ENCODE measurements around the gene SUSD4.

The SUSD4 gene

DNA sequence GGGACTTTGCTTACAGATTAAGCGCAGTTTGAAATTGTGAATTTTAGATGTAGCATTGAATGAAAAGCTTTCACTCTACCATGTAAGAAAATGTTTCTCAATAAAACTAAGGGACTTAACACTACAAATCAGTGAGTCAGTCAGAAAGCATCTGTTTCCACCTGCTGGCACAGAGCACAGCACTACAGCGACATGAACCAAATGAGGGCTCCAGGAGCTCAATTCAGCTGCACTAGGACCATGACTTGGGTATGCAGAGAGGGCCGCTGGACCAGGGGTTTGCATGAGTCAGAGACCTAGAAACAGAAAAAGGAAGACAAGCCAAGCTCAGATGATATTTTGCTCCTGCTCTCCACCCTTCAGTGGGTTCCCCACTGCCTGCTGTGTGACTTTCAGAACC is 5.2 kb downstream of the SUSD4 start:
- no peak for DNase-seq (ENCODE audit: low read depth)

DNA sequence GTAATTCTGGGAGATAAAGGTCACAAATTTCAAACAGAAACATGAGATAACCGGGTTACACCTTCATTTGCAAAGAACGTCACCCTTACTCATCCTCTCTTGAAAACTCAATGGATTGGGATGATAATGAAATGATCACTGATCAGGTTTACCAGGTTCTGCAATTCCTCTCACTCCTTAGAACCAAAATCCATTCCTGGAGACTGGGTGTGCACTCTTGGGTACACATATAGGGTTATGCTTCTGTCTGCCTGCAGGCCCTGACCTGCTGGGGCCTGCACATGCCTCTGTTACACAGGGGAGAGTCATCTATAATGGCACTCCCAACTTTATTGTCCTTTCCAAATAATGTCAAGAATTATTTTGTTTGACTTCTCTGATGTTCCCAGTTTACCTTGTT is 8.3 kb downstream of the SUSD4 start:
- no peak for DNase-seq (ENCODE audit: low read depth)

DNA sequence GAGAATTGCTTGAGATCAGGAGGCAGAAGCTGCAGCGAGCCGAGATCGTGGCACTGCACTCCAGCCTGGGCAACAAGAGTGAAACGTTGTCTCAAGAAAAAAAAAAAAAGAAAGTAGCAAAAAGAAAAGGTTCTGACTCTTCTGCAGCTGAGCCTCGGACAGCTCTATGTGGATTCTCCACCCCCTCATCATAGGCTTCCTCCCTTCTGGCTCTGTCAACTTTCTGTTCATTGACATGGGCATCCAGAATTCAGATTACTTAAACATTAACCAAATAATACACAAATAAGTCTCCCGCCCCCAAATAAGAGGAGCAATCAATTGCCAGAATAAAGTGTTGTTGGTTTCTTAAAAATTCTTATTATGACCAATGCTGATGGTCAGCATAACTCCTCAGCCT is 10.0 kb downstream of the SUSD4 start:
- no peak for DNase-seq (ENCODE audit: low read depth)

DNA sequence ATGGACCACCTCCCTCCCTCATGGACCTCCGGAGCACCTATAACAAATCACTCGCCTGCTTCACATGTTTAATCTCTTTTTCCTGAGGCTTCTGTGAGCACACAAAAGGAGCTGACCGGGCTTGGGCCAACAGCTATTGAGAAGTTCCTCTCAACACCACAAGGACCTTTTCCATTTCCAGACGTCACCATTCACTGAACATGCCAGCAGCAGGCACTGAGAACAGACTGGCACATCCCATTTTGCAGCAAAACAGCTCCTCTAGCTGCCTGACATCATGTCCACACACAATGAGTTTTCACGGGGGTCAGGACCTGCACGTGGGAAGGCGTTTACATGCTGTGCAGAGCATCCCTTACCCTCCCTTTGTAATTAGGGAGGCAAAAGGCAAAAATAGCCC is 11.0 kb downstream of the SUSD4 start:
- DNase-seq (ENCODE audit: low read depth), result no peak

DNA sequence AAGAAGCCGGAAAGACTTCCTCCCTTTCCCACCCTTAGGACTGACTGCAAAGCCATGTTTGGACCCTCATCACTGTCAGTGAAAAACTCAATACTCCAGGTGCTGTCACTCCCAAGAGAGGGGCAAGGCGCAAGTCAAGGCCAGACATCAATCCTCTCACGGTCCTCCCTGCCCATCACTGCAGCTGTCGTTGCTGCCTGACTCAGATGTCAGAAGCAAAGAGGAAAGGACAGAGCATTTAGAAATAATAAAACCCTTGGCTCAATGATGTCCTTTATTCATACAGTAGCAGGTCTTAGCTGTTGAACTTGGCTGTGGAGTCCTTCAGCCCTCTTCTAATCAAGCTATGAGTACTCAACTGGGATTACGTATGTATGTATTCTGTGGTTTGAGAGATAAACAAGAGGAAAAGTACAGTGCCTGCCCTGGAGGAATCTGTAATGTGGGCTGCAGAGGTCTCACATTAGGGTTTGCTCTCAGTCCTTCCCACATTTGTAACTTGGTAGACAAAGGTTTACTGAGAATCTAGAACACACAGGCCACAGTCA is 13.5 kb downstream of the SUSD4 start:
- DNase-seq (ENCODE audit: low read depth), result no peak

DNA sequence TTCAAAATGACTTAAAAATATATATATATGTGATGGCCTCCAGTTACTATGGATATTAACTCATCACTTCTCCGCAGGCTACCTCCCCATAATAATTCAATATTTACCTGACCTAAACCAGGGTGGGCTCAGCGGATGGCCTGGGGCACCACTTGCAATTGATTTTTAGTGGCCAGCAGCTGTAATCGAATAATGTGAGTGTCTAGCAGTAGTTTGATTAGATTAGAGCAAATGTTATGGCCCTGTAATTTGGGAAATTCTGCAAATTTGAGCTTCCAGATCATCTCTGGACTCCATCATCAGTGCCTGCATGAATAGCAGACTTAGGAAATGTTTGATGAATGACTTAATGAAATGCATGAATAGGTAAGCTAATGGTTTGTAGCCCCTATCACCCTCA is 14.7 kb downstream of the SUSD4 start:
- DNase-seq (ENCODE audit: low read depth), result no peak

DNA sequence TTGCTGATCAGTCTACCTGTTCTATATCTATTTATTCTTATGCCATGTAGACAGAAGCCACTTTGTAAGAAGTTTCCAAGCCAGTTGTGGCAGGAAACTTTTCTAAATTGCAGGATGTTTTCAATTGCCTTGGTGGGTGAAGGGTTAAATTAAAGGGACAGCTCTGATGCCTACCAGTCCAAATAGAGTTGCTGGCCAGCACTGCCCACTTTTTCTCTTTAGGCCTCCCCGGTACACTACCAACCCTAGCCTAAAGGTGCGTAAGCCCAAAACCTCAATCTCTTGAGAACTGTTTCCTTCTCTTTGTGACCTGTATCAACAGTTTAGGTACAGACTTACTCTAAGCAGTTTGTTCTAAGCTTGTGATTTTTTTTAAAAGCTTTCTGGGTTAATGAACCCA is 15.5 kb downstream of the SUSD4 start:
- DNase-seq (ENCODE audit: low read depth), result no peak

DNA sequence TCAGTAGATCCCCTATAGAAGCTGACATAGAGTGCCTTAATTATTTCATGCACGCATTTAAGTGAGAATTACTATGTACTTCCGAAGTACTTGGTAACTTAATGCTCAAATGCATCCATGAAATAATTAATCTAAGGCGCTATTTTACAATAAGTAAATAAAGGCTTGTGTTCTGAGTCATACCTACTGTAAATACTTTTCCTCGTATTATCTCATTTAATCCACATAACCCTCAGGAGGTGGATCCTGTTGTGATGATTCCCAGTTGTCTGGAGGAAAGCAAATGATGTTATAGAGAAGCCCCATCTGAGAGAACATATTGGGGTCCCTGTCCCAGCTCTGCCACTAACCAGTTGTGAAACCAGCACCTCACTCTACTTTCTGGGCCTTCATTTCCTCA is 16.4 kb downstream of the SUSD4 start:
- no peak for DNase-seq (ENCODE audit: low read depth)

DNA sequence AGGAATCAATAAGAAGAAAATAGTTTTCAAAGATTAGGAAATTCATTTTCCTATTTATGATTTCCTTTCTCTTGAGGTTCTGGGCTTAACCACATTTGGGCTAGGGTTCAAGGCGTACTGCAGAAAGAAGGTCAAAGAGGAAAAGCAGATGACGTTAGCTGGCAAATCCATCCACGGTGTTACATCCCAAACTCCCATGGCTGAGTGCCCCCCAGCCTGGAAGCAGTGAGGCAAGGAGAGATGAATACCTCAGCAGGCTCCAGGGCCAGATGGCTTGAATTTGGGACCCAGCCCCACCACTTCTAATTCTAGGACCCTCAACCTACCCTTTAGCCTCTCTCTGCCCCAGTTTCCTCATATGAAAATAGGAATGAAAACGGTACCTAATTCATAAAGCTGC is 17.7 kb downstream of the SUSD4 start:
- no peak for DNase-seq (ENCODE audit: low read depth)

DNA sequence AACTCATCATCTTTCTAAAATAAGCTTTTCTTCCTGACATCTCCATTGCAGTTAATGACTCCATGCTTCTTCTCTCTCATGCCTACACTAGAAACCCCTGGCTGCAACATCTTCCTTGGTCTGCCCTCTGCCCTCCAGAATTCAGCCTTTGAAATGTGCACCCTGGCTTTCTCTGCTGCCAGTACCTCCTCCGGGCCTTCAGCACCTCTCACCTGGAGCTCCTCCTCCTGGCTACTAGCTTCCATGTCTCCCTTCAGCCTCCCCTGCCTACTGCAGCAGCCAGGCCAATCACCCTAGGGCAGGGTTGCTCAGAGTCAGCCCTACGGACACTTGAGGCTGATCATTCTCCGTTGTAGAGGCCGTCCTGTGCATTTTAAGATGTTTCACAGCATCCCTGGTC is 18.3 kb downstream of the SUSD4 start:
- DNase-seq (ENCODE audit: low read depth), result no peak

DNA sequence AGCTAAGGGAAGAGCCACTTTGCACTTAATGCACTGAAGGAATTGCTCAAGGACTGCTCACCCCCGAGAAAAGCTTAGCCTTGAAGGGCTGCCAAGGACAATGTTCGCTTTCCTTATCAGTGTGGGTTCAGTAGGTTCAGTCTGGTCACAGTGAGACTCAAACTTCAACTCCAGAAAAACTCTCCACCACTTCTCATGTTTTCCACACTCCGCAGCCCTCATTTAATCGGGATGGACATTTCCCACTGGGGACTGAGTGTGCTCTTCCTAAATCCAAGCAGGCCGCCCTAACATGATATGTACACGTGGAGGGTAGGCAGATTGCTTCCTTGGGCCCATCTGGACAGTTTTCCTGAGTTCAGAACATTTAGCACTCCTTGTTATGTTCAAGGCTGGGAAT is 19.5 kb downstream of the SUSD4 start:
- no peak for DNase-seq (ENCODE audit: low read depth)

DNA sequence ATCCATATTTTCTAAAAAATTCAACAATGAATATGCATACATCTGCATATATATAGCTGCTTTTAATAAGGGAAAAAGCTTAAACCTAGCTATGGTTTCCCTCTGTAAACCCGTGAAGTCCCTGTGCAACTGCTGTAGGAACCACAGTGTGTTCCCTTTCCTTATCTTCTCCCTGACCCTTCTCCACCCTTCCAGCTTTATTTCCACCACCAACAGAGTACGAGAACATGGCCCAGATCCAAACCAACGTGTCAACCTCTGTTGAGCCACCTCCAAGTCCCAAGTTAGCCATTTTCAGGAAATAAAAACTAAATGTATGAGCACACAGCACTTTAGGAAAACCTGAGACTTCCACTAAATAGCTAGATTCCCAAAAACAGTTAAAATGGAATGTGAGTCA is 20.3 kb downstream of the SUSD4 start:
- DNase-seq (ENCODE audit: low read depth), result no peak

DNA sequence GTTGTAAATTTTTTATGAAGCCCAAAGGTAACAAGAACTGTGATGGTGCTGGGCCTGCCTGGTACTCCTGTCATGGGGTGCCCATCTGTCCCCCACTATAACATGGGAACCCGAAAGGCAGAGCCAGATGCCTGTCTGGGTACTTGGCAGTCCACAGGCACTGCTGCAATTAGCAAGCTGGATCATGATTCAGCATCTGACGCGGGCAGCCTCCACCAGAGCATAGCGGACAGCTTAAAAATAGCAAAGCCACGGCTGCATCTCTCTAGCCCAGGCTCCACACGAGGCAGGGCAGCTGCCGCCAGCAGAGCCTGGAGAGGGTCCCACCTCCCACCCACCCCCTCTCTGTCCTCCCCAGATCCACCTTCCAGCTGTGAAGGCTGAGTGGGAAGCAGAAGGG is 22.9 kb downstream of the SUSD4 start:
- DNase-seq (ENCODE audit: low read depth), result no peak

DNA sequence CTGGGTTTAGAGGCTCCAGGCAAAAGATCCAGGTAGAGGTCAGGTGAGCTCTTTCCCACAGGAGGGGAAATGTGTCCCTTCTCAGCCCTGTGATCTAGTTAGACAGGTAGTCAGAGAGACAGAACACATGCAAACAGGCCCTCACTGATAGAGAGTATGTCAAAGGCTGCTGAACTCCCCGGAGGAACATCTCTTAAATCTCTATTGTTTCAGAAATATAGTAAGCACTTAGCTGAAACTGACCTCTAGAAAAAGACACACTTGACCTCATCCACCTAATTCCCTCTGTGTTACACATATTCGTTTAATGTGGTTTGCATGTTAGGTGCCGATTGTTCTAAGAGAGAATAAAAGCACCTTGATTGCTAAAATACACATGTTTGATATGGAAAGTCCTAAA is 23.3 kb downstream of the SUSD4 start:
- no peak for DNase-seq (ENCODE audit: low read depth)

DNA sequence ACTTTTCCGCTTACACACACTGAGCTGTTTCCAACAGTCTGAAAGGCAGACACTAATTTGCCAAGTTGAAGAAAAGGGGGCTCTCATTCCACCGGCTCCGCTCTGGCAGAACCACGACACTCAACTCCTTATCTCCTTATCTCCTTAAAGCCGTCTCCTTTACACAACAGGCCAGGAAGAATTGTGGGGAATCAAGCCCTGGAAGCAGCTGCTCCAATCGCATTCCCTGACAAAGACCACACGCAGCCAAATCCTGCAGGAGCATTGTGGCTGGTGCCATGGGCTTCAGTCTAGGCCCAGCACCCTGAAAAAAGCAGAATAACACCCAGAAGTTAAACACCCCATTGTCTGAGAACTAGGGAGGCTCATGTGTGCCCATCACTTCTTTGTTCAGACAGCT is 24.1 kb downstream of the SUSD4 start:
- DNase-seq (ENCODE audit: low read depth), result no peak

DNA sequence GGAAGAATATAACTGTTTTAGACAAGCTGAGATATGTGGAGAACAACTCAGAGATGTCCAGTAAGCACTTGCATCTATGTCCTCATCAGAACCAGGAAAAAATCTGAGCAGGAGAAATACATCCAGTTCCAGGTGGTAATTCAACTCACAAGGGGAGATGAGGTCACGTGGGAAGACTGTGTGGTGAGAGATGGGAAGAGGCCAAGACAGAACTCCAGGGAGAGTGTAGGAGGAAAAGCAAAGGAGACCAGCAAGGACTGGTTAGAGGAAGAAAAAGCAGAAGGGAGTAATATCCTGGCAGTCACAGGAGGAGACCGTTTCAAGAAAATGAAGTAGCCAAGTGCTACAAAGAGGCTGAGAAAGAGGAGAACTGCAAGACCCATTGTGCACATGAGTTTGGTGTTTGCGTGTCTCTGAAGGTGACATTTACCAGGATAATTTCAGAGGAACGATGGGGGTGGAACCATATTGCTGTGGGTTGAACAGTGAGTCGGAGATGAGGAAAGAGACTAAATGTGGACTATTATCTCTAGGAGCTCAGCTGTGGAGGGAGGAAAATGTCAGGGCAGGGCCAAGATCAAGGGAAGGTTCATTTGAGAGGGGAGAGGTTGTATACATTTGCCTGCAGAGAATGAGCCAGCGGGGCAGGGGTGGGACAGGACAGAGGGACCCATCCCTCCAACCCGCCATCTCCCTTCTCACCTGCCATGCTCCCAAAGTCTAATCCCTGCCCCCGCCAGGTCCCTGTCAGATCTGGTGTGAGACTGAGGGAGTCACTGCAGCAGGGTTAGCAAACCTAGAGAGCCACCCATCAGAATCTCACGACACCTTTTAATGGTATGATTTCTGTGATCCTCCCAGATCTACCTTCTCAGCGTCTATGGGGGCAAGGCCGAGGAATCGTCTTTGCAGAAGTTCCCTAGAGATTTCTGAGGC is 24.9 kb downstream of the SUSD4 start:
- no peak for DNase-seq (ENCODE audit: low read depth)

DNA sequence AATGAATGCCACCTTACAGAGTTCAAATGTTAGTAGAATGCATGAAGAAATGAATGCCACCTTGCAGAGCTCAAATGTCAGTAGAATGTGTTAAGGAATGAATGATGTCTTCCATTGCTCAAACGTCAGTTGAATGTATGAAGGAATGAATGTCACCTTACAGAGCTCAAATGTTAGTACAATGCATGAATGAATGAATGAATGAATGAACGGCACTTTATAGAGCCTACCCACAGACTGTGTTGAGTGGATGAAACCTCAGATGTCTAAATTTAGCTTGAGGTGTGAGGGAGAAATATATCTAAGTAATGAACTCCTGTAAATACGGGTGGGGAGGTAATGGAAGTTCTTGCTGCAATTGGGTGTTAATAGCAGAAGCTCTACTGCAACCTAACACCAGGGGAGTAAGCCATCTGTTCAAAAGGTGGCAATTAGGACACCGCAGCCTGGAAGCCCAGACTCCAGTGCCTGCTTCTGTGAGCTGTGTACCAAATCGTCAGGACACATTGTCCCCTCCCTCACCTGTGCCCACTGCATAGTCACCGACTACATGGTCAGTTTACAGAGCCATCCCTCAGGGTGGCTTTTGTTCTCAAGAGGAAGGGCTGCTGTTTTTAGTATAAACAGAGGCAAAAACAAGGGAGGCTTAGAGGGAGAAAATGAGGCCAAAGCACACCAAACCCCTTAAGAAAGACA is 26.7 kb downstream of the SUSD4 start:
- no peak for DNase-seq (ENCODE audit: low read depth)

DNA sequence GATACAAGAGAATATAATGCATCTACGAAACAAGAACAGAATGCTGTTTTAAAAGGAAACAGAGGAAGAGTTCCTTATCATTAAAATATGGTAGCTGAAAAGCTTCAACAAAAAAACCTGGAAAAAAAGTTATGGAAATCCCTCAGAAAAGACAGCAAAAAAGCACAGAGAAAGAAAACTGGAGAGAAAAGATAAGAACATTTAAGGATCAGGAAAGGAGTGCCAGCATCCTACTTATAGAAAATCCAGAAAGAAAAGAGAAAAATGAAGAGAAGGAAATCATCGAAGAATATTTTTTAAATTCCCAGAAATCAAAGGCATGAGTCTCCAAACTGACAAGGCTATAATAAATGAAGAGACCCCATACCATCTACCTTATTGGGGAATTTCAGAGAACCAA is 29.8 kb downstream of the SUSD4 start:
- no peak for DNase-seq (ENCODE audit: low read depth)

DNA sequence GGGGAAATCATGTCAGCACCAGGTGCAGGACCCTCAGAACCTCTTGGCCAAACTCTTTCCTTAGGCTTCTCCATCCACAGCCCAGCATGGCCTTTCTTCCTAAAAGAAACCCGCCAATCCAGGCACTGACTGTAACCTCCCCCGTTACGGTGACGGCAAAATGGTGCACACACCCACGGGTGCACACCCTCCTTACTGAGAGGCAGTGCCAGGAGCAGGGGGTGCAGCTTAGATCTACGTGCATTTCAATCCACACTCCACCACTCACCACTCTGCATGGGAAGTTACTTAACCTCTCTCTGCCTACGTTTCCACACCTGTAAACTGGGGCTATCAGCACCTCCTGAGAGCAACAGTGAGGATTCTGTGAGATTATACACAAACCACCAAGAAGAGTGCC is 31.0 kb downstream of the SUSD4 start:
- DNase-seq (ENCODE audit: low read depth), result no peak

DNA sequence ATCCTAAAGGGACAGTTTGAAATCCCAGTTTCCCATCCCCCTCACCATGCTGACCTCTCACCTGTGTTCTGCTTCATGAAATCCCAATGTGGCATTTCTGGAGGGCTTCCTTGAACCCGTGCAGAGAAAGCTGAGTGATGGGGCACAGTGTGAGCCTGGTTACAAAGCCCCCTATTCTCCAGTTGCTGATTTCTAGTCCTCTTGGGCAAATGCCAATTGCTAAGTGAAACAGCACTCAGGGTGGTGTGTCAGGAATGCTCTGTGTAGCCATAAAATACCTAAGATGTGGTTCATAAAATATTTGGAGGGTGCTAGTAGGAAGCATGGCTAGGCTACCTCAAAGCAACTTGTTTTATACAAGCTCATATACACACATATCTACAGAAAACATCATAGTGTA is 32.0 kb downstream of the SUSD4 start:
- DNase-seq (ENCODE audit: low read depth), result no peak

DNA sequence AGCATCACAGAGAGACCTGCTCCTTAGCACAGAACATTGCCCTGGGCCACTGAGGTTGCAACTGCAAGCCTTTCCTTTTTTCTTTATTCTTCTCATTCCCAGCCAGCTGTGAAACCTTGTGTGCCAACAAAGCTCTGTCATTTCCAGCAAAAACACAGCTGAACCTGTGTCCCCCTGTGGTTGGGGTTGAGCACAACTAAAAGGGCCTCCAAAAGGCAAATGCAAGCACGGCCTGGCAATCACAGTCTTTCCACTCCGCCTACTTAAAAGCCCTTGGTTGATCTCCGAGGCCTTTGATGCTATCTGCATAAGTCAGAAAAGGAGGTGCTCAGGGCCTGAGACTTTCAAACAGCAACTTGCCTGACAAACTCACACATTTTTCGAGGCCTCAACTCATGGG is 32.7 kb downstream of the SUSD4 start:
- DNase-seq (ENCODE audit: low read depth), result no peak

DNA sequence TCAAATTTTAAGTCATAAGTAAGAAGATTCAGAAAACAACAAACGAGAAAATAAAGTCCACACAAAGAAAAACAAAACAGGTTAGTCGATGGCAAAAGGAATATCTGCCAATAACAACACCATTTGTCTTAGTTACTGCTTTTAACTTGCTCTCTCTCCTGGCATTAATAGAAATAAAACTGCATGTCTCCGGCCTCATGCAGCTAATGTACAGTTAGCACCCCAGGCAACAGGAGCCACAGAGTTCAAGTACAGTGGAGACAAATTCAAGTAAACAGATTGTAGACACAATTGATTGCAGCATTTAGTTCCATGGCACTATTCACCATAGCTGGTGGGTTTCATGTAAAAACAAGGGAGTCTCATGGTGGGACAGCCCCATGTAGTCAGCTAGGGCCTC is 33.5 kb downstream of the SUSD4 start:
- DNase-seq (ENCODE audit: low read depth), result no peak

DNA sequence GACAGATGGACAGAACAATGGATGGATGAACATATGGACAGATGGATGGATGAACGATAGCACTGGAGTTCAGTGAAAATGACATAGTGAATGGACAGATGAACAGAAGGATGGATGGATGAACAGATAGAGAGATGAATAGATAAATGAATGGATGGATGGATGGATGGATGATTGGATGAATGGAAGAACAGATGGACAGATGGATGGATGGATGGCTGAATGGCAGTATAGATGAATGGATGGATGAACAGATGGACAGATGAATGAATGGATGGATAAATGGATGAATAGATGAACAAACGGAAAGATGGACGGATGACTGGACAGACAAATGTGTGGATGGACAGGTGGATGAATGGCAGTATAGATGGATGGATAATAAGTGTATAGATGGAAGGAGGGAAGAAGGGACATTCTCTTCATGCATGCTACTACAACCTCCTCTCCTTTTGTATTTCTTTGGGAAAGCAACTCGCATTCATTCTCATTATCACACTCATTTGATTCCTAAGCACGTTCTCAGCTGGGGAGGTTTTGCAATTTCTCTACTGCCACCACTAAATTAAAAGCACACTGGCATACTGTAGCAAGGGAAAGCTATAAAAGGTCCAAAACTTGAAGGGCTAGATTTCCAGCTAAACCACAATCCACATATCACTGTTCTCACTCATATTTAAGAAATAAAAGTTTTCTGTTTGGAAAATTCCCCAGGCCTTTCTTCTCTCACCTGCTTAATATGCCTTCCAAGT is 34.1 kb downstream of the SUSD4 start:
- no peak for DNase-seq (ENCODE audit: low read depth)

Measured in activated T-helper 9 cell treated with anti-CD3 and anti-CD28 coated beads, Interleukin-2, amount 50 U/mL, for 16 hours (primary cell).